Daoy (cell line): ENCODE results near the gene KLF7. TPM values are rescaled to one million over a fixed set of nuclear protein-coding genes. Genes with fewer than 3 reads are reported as not detected.

Experiments used
- total RNA-seq: library from RNA; depleted of rRNA; stranded (reverse); fragments of >200 nt; shearing (Covaris generic); gene quantifications from 2 replicates; pipeline ENCODE4 v1.2.3, GENCODE V29; 2014; rRNA removed

The KLF7 gene
- total RNA-seq, 1 experiment from 2014 or later: 10.7 TPM

Other genes starting within 250 kb of the KLF7 start
- not detected in 2 replicates for gene CPO, start 226.4 kb downstream of the KLF7 start, total RNA-seq